Hepatocyte (in vitro differentiated cells): ENCODE results near the gene ALG3. TPM values are rescaled to one million over a fixed set of nuclear protein-coding genes. Genes with fewer than 3 reads are reported as not detected.

Experiments
- DNase-seq: peaks from one replicate; pipeline ENCODE4 v3.0.0-alpha.2; 2016; ENCODE audit warnings: low spot score
- H2AFZ ChIP-seq: fragments of 200-600 bp; sonication (generic); 2 replicates; pipeline ENCODE4 v1.6.0; 2016; ENCODE audit warnings: antibody characterized with exemption, mild to moderate bottlenecking
- H3K27ac ChIP-seq: fragments of 200-600 bp; sonication (generic); 2 replicates; pipeline ENCODE4 v1.5.1; 2016; ENCODE audit warnings: mild to moderate bottlenecking
- H3K27me3 ChIP-seq: fragments of 200-600 bp; sonication (generic); 2 replicates; pipeline ENCODE4 v1.6.1; 2016
- H3K36me3 ChIP-seq: fragments of 200-600 bp; sonication (generic); replicated peaks from 2 replicates; pipeline ENCODE4 v1.5.1; 2016; ENCODE audit warnings: low read depth; ENCODE audit not compliant: insufficient read depth
- H3K4me1 ChIP-seq: fragments of 200-600 bp; sonication (generic); 2 replicates; pipeline ENCODE4 v1.5.1; 2016; ENCODE audit warnings: mild to moderate bottlenecking, moderate library complexity; ENCODE audit not compliant: insufficient read depth
- H3K4me2 ChIP-seq: fragments of 200-600 bp; sonication (generic); 2 replicates; pipeline ENCODE4 v1.6.0; 2016
- H3K4me3 ChIP-seq: fragments of 200-600 bp; sonication (generic); 2 replicates; pipeline ENCODE4 v1.5.1; 2016; ENCODE audit warnings: mild to moderate bottlenecking
- H3K79me2 ChIP-seq: fragments of 200-600 bp; sonication (generic); 2 replicates; pipeline ENCODE4 v1.6.0; 2017; ENCODE audit warnings: mild to moderate bottlenecking
- H3K9me2 ChIP-seq: fragments of 200-600 bp; sonication (generic); replicated peaks from 2 replicates; pipeline ENCODE4 v1.6.0; 2017; ENCODE audit warnings: mild to moderate bottlenecking; ENCODE audit not compliant: insufficient read depth
- H3K9me3 ChIP-seq: fragments of 200-600 bp; sonication (generic); 2 replicates; pipeline ENCODE4 v1.5.1; 2016; ENCODE audit warnings: low read depth, mild to moderate bottlenecking
- H4K20me1 ChIP-seq: fragments of 200-600 bp; sonication (generic); 2 replicates; pipeline ENCODE4 v1.6.0; 2016; ENCODE audit warnings: mild to moderate bottlenecking; ENCODE audit not compliant: insufficient read depth, poor library complexity, severe bottlenecking
- EZH2 ChIP-seq: fragments of 200-600 bp; sonication (generic); IDR thresholded peaks from 2 replicates; pipeline ENCODE4 v1.6.1; 2016; ENCODE audit warnings: antibody characterized with exemption, mild to moderate bottlenecking, borderline replicate concordance
- EZH2phosphoT487 ChIP-seq: fragments of 200-600 bp; sonication (generic); IDR thresholded peaks from one replicate; pipeline ENCODE4 v1.6.1; 2018; ENCODE audit warnings: antibody characterized with exemption, mild to moderate bottlenecking, low read depth, moderate library complexity; ENCODE audit not compliant: unreplicated experiment, severe bottlenecking
- WGBS: methylation state at CpG from one replicate; pipeline ENCODE4 v1.1.6; 2016; ENCODE audit warnings: low lambda C conversion rate; ENCODE audit errors: missing lambda C conversion rate; 5-methylcytosine and 5-hydroxymethylcytosine counted together
- polyA plus RNA-seq: library from polyadenylated mRNA; unstranded; fragments of >200 nt; fragmentation: Nextera tagmentation; extraction: Ambion mirVana; gene quantifications from 2 replicates; pipeline ENCODE4 v1.2.1, GENCODE V29; 2016
- total RNA-seq: library from RNA; depleted of rRNA; stranded (reverse); fragments of >200 nt; gene quantifications from 2 replicates; pipeline ENCODE4 v1.2.3, GENCODE V29; 2014
- TF ChIP-seq, protein P1 (sequence below): fragments of 200-600 bp; sonication (generic); IDR thresholded peaks from 2 replicates; pipeline ENCODE4 v1.5.1; 2016; ENCODE audit warnings: antibody characterized with exemption, mild to moderate bottlenecking; ENCODE audit not compliant: poor library complexity

Gene ALG3
- total and polyA plus RNA-seq, 2 experiments from 2014 or later, result 52.3 to 122 TPM

GRCh38 chr3:184255291-184256039, 6.7 kb upstream of the ALG3 start:
- no peak overlapping the region for H3K27ac ChIP-seq
- H2AFZ ChIP-seq, result no peak overlapping the region
- no peaks in the 10 kb centered on the region for H3K9me3 ChIP-seq
- H3K36me3 ChIP-seq, result no peaks in the 10 kb centered on the region
- peaks cover 22% of the 10 kb centered on the region for H3K27me3 ChIP-seq
- no peaks in the 10 kb centered on the region for H4K20me1 ChIP-seq
- peaks cover 4% of the 10 kb centered on the region for H3K79me2 ChIP-seq
- H3K9me2 ChIP-seq, result no peaks in the 10 kb centered on the region
- peaks cover 5% of the 10 kb centered on the region for H3K4me1 ChIP-seq
- no peak for TF ChIP-seq EZH2
- DNase-seq, result no peak
- WGBS, result 96% methylated on average over 3 of the region's 3 CpGs
- no peak overlapping the region for H3K4me2 ChIP-seq
- no peak overlapping the region for H3K4me3 ChIP-seq

DNA sequence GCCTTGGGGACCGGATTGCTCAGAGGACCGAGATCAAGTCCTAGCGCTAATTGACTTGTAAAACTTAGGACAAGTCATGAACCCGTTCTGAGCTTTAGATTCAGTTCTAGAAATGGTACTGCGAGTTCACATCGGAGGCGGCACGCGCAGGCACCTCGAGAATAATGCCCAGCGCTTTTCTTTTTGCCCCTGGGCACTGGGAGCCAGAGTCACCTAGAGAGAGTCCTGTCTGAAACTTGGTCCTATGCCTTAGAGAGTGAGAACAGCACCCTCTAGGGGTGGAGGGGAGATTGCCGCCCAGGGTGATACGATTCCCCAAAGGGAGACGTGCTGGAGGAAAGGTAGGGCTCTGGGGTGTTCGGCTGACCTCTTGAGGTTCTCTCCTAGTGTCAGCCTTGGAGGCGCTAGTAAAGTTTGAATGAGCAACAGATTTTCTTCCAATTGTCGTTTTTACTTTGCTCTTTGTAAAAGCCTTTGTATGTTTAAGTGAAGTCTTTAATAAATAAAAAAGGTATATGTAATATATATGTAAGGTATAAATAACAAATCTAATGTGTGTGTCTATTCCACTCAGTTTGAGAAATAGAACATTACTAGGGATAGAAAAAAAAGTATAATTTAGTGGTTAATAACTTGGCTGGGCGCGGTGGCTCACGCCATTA, 1.5 kb upstream of the ALG3 start:
- Histone ChIP-seq H3K27ac (peak overlapping the region; percentile 40), H3K9me2 (no peaks in the 10 kb centered on the region), H3K4me3 (peak overlapping the region; percentile 50), H3K4me2 (peak overlapping the region; percentile 88), H4K20me1 (no peaks in the 10 kb centered on the region), H3K4me1 (peaks cover 12% of the 10 kb centered on the region), H3K36me3 (no peaks in the 10 kb centered on the region), H3K9me3 (no peaks in the 10 kb centered on the region), H3K27me3 (no peaks in the 10 kb centered on the region), H3K79me2 (peaks cover 24% of the 10 kb centered on the region), H2AFZ (peak overlapping the region; percentile 77)
- TF ChIP-seq EZH2, result no peak
- TF ChIP-seq, protein P1, sequence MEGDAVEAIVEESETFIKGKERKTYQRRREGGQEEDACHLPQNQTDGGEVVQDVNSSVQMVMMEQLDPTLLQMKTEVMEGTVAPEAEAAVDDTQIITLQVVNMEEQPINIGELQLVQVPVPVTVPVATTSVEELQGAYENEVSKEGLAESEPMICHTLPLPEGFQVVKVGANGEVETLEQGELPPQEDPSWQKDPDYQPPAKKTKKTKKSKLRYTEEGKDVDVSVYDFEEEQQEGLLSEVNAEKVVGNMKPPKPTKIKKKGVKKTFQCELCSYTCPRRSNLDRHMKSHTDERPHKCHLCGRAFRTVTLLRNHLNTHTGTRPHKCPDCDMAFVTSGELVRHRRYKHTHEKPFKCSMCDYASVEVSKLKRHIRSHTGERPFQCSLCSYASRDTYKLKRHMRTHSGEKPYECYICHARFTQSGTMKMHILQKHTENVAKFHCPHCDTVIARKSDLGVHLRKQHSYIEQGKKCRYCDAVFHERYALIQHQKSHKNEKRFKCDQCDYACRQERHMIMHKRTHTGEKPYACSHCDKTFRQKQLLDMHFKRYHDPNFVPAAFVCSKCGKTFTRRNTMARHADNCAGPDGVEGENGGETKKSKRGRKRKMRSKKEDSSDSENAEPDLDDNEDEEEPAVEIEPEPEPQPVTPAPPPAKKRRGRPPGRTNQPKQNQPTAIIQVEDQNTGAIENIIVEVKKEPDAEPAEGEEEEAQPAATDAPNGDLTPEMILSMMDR, result peak; percentile 83
- TF ChIP-seq EZH2phosphoT487, result no peak
- 17% methylated on average over 20 of the region's 20 CpGs for WGBS
- peak; percentile 93 for DNase-seq

DNA sequence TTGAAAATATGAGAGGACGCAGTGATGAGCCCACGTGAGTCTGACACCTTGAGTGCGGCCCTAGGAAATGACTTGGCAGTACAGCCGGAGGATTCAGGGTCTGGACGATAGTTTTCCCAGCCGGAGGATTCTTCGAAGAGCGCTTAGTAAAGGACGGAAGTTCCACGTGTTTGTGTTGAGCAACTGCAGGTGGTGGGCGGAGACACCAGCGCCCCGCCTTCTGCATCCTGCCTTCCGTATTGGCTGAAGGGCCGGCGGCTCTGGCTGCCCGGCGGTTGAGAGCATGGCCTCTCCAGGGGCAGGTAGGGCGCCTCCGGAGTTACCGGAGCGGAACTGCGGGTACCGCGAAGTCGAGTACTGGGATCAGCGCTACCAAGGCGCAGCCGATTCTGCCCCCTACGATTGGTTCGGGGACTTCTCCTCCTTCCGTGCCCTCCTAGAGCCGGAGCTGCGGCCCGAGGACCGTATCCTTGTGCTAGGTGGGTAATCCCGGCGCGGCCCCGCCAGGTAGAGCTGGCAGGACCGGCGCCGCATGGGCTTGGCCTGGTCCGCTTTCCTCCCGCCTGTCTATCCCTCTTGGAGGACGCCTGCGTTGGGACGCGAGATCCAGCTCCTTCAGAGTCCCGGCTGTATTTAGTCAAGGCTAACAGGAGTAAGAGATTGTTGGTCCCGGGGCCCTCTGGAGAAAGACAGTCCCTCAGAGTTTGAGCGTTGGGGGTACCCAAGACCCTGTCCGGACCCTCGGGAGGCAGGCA, 827 bp upstream of the ALG3 start, which contains the start of gene EEF1AKMT4:
EEF1AKMT4 (plus strand) TSS at position 261 of the 755 bp plus-strand sequence; CDS start at position 284, 23 bp downstream.
- Histone ChIP-seq H3K36me3 (no peaks in the 10 kb centered on the region), H3K4me2 (peak within 1 kb of the TSS; percentile 99), H3K79me2 (peaks cover 24% of the 10 kb centered on the region), H3K9me3 (no peaks in the 10 kb centered on the region), H3K9me2 (no peaks in the 10 kb centered on the region), H2AFZ (peak within 1 kb of the TSS; percentile 99), H3K27me3 (no peaks in the 10 kb centered on the region), H4K20me1 (no peaks in the 10 kb centered on the region), H3K27ac (peak within 1 kb of the TSS; percentile 86), H3K4me3 (peak within 1 kb of the TSS; percentile 93), H3K4me1 (peaks cover 12% of the 10 kb centered on the region)
- DNase-seq, result peak; percentile 98
- WGBS, result 2% methylated on average over 54 of the region's 54 CpGs
- TF ChIP-seq EZH2phosphoT487 (no peak), EZH2 (no peak)
- TF ChIP-seq, protein P1, result peak; percentile 57
